NCI-H2171 treated with DMSO at 0.1 percent for 48 hours (cell line): ENCODE data around the gene LHCGR.
"Not testable (repeated sequence)": the region's sequence is repeated elsewhere in the genome, so short reads cannot be mapped to it uniquely, and the experiment has no call there.

Experiments
- DNase-seq: peaks from one replicate; lab custom pipeline; 2025; lab: John Stamatoyannopoulos, UW

The LHCGR gene

GRCh38 chr2:48709096-48710034, 46.2 kb downstream of the LHCGR start:
- no peak for DNase-seq

GRCh38 chr2:48707466-48707865, 48.1 kb downstream of the LHCGR start:
- no peak for DNase-seq

- not testable (repeated sequence) for DNase-seq
Measured at GRCh38 chr2:48703621-48704020, 51.9 kb downstream of the LHCGR start.

- no peak for DNase-seq
Measured at GRCh38 chr2:48699348-48699930, 56.1 kb downstream of the LHCGR start.

- DNase-seq: no peak
Measured at GRCh38 chr2:48696881-48697280, 58.6 kb downstream of the LHCGR start.

- DNase-seq: no peak
Measured at GRCh38 chr2:48695991-48696390, 59.5 kb downstream of the LHCGR start.

GRCh38 chr2:48694149-48694548, 61.4 kb downstream of the LHCGR start:
- no peak for DNase-seq

GRCh38 chr2:48693645-48694044, 61.9 kb downstream of the LHCGR start:
- DNase-seq: no peak

GRCh38 chr2:48693066-48693465, 62.5 kb downstream of the LHCGR start:
- no peak for DNase-seq

GRCh38 chr2:48691935-48692691, 63.4 kb downstream of the LHCGR start:
- DNase-seq: no peak

GRCh38 chr2:48685126-48685525, 70.4 kb downstream of the LHCGR start:
- DNase-seq: no peak

GRCh38 chr2:48677450-48677849, 78.1 kb downstream of the LHCGR start:
- DNase-seq: no peak

GRCh38 chr2:48674933-48675332, 80.6 kb downstream of the LHCGR start:
- DNase-seq: no peak

- no peak for DNase-seq
Measured at GRCh38 chr2:48673581-48673980, 81.9 kb downstream of the LHCGR start.

- no peak for DNase-seq
Measured at GRCh38 chr2:48668992-48669391, 86.5 kb downstream of the LHCGR start.

GRCh38 chr2:48651158-48651790, 104.2 kb downstream of the LHCGR start:
- DNase-seq: no peak

- no peak for DNase-seq
Measured at GRCh38 chr2:48638261-48638660, 117.3 kb downstream of the LHCGR start.
